ENCODE results near the gene TPPP2. TPM values are rescaled to one million over a fixed set of nuclear protein-coding genes. Genes with fewer than 3 reads are reported as not detected.

The TPPP2 gene
- total RNA-seq, 1 donor from 2014 or later, result not detected

GRCh38 chr14:21070610-21071224, 40.7 kb downstream of the TPPP2 start:
- H3K27me3 Mint-ChIP-seq, result peaks cover 25% of the 10 kb centered on the region
- H3K27ac Mint-ChIP-seq, result peak overlapping the region; percentile 51
- no peaks in the 10 kb centered on the region for H3K9me3 Mint-ChIP-seq
- DNase-seq (ENCODE audit: extremely low spot score, unreplicated experiment), result no peak
- H3K36me3 Mint-ChIP-seq, result peaks cover 8% of the 10 kb centered on the region
- peaks cover 24% of the 10 kb centered on the region for H3K4me1 Mint-ChIP-seq (ENCODE audit: unreplicated experiment)
- peak overlapping the region; percentile 94 for H3K4me3 Mint-ChIP-seq
- TF ChIP-seq CTCF (conservative IDR thresholded peaks at IDR 0.05), result no peak

DNA sequence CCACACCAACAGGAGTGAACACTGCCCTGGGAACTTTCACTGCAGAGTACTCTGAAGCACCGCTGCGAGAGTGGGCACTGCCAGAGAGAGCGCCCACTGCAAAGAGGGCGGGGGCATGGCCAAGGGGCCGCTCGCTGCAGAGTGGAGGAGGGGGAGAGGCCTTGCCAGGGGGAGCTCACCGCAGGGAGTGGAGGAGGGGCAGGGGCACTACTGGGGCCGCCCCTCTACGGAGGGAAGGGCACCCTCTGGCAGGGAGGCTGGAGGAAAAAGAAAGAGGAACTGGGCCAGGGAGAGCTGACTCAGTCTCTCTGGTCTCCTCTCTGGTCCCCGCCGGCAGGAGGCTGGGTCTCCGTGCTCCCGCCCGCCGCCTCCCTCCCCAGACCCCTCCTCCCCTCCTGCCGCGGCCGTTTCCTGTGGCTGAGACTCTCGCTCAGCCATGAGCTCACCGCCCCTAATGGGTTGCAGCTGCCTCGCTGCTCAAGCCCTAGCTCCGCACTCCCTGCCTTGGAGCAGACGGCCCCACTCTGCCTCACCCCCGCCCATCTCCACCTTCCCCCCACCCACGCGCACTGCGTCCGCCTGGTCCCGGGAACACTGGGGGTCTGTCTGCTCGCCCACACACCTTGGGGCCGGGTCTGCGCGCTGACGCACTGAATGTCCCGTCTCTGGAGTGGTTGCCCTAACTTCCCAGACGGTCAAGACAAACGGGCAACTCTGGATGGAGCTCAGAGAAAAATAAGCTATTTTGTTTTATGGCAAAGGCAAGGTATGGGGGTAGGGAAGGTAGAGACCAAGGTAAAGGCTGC, 41.4 kb downstream of the TPPP2 start:
- peak; percentile 88 for DNase-seq (ENCODE audit: extremely low spot score, unreplicated experiment)
- Mint-ChIP-seq H3K4me1 (ENCODE audit: unreplicated experiment) (peaks cover 27% of the 10 kb centered on the region), H3K9me3 (no peaks in the 10 kb centered on the region), H3K4me3 (peak overlapping the region; percentile 94), H3K36me3 (peaks cover 15% of the 10 kb centered on the region), H3K27me3 (peaks cover 21% of the 10 kb centered on the region), H3K27ac (peak overlapping the region; percentile 61)
- TF ChIP-seq CTCF (conservative IDR thresholded peaks at IDR 0.05), result peak; percentile 45

GRCh38 chr14:21072031-21072473, 42.0 kb downstream of the TPPP2 start:
- no peak for TF ChIP-seq CTCF (conservative IDR thresholded peaks at IDR 0.05)
- H3K9me3 Mint-ChIP-seq, result no peaks in the 10 kb centered on the region
- peaks cover 15% of the 10 kb centered on the region for H3K36me3 Mint-ChIP-seq
- H3K4me3 Mint-ChIP-seq, result peak overlapping the region; percentile 94
- DNase-seq (ENCODE audit: extremely low spot score, unreplicated experiment), result no peak
- peaks cover 18% of the 10 kb centered on the region for H3K27me3 Mint-ChIP-seq
- peak overlapping the region; percentile 61 for H3K27ac Mint-ChIP-seq
- peaks cover 27% of the 10 kb centered on the region for H3K4me1 Mint-ChIP-seq (ENCODE audit: unreplicated experiment)

DNA sequence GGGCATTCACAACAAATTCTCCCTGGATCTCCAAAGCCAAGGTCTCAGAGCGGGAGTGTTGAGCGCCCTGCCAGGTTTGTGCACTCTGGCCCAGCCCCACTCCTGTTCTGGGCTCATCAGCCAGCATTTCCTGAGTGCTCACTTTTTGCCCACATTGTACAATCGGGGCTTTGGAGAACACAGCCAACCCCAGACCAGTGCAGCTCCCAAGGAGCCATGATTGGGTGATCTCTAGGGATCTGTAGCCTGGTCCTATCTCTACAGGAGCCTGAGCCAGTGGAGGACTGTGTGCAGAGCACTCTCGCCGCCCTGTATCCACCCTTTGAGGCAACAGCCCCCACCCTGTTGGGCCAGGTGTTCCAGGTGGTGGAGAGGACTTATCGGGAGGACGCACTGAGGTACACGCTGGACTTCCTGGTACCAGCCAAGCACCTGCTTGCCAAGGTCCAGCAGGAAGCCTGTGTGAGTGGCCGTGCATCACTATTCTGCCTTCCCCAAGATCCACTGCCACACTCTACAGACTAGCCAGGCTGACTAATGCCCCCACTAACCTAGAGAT, 42.8 kb downstream of the TPPP2 start:
- H3K9me3 Mint-ChIP-seq, result no peaks in the 10 kb centered on the region
- H3K36me3 Mint-ChIP-seq, result peaks cover 18% of the 10 kb centered on the region
- H3K4me1 Mint-ChIP-seq (ENCODE audit: unreplicated experiment), result peaks cover 27% of the 10 kb centered on the region
- no peak for DNase-seq (ENCODE audit: extremely low spot score, unreplicated experiment)
- peaks cover 14% of the 10 kb centered on the region for H3K27me3 Mint-ChIP-seq
- no peak for TF ChIP-seq CTCF (conservative IDR thresholded peaks at IDR 0.05)
- H3K27ac Mint-ChIP-seq, result no peak overlapping the region
- H3K4me3 Mint-ChIP-seq, result peak overlapping the region; percentile 94

- H3K27me3 Mint-ChIP-seq, result peaks cover 6% of the 10 kb centered on the region
- H3K27ac Mint-ChIP-seq, result no peak overlapping the region
- H3K4me1 Mint-ChIP-seq (ENCODE audit: unreplicated experiment), result peaks cover 21% of the 10 kb centered on the region
- H3K9me3 Mint-ChIP-seq, result no peaks in the 10 kb centered on the region
- H3K36me3 Mint-ChIP-seq, result peaks cover 18% of the 10 kb centered on the region
- H3K4me3 Mint-ChIP-seq, result peak overlapping the region; percentile 32
- no peak for TF ChIP-seq CTCF (conservative IDR thresholded peaks at IDR 0.05)
- no peak for DNase-seq (ENCODE audit: extremely low spot score, unreplicated experiment)
Observed at GRCh38 chr14:21073921-21074320, 43.9 kb downstream of the TPPP2 start.

Data from type B pancreatic cell (in vitro differentiated cells).